Hematopoietic multipotent progenitor cell treated with erythropoietin and hydrocortisone succinate and interleukin-3 and kit ligand, for 17 days (in vitro differentiated cells): ENCODE measurements around the gene FLT3LG.

Source experiments
- DNase-seq: peaks from one replicate; pipeline ENCODE4 v3.0.0-alpha.2; 2015; ENCODE audit warnings: low spot score

The FLT3LG gene

GRCh38 chr19:49488046-49488862, 14.2 kb downstream of the FLT3LG start:
- peak; percentile 43 for DNase-seq

- peak; percentile 14 for DNase-seq
Measured at GRCh38 chr19:49488863-49489537, 15.0 kb downstream of the FLT3LG start.

- DNase-seq, result peak; percentile 15
Measured at GRCh38 chr19:49489601-49490167, 15.7 kb downstream of the FLT3LG start.

GRCh38 chr19:49490287-49491029, 16.4 kb downstream of the FLT3LG start:
- DNase-seq, result peak; percentile 4

GRCh38 chr19:49491030-49491803, 17.2 kb downstream of the FLT3LG start:
- no peak for DNase-seq

- DNase-seq, result no peak
Measured at GRCh38 chr19:49491804-49492572, 18.0 kb downstream of the FLT3LG start.

GRCh38 chr19:49492573-49493405, 18.8 kb downstream of the FLT3LG start:
- DNase-seq, result no peak

GRCh38 chr19:49496574-49497008, 22.6 kb downstream of the FLT3LG start:
- no peak for DNase-seq

GRCh38 chr19:49497047-49497788, 23.2 kb downstream of the FLT3LG start:
- DNase-seq, result peak; percentile 90

- no peak for DNase-seq
Measured at GRCh38 chr19:49497789-49498103, 23.7 kb downstream of the FLT3LG start.

- no peak for DNase-seq
Measured at GRCh38 chr19:49498475-49498874, 24.5 kb downstream of the FLT3LG start.

GRCh38 chr19:49499030-49499670, 25.1 kb downstream of the FLT3LG start:
- no peak for DNase-seq

GRCh38 chr19:49502866-49503581, 29.0 kb downstream of the FLT3LG start:
- no peak for DNase-seq

- no peak for DNase-seq
Measured at GRCh38 chr19:49503582-49503962, 29.6 kb downstream of the FLT3LG start.

GRCh38 chr19:49506575-49507105, 32.6 kb downstream of the FLT3LG start:
- DNase-seq, result peak; percentile 79

- DNase-seq, result no peak
Measured at GRCh38 chr19:49507803-49508494, 33.9 kb downstream of the FLT3LG start.
